HCT116 (cell line): ENCODE data around the gene MTG2. TPM values are rescaled to one million over a fixed set of nuclear protein-coding genes. Genes with fewer than 3 reads are reported as not detected.

Source experiments
- ATAC-seq: fragments of 200-7000 bp; cut with Tn5 transposase; 2 replicates; pipeline ENCODE4 v1.9.1; 2020; ENCODE audit warnings: mild to moderate bottlenecking, moderate library complexity
- BruUV-seq: library from RNA; stranded (reverse); fragments of 400-500 nt; replicated peaks from 2 replicates; lab custom pipeline; 2021; lab: Mats Ljungman, UMichigan
- CTCF ChIA-PET: fragments of 300-600 bp; sonication (Branson Sonifier 250); formaldehyde crosslinking; loops from one replicate; lab custom pipeline; 2021; ENCODE audit warnings: antibody characterized with exemption; lab: Charles Lee
- POLR2A ChIA-PET: fragments of 300-600, 350-600 bp; sonication (Branson Sonifier 250); formaldehyde crosslinking; loops from one replicate; lab custom pipeline; 2021; ENCODE audit warnings: antibody characterized with exemption; lab: Charles Lee
- RAD21 ChIA-PET, 2 experiments: fragments of 300-600 bp; sonication (Branson Sonifier 250); formaldehyde crosslinking; loops; one replicate each; lab custom pipeline; 2023; ENCODE audit warnings: low total read pairs in 2 of 2; ENCODE audit not compliant: uncharacterized antibody in 2 of 2, unreplicated experiment in 2 of 2, low non-redundant PET in 1 of 2; lab: Charles Lee
- DNase-seq: peaks from one replicate; pipeline ENCODE4 v3.0.0-alpha.2; 2010; ENCODE audit warnings: low read depth, low spot score
- H2AFZ ChIP-seq: fragments of 200-600 bp; shearing (Covaris generic), sonication (generic); 2 replicates; pipeline ENCODE4 v1.6.1; 2017; ENCODE audit warnings: low read depth, mixed run types, mixed read lengths, antibody characterized with exemption, low read length; ENCODE audit not compliant: poor library complexity, severe bottlenecking
- H3K27ac ChIP-seq: 2 replicates; pipeline ENCODE4 v1.5.1; 2012; ENCODE audit warnings: low read depth, low read length
- H3K27me3 ChIP-seq: fragments of 200-600 bp; sonication (generic); 2 replicates; pipeline ENCODE4 v1.6.1; 2016; ENCODE audit warnings: mixed run types, low read length, mixed read lengths; ENCODE audit not compliant: insufficient read depth
- H3K36me3 ChIP-seq, 2 experiments: fragments of 200-500 bp in 1 of 2; fragments of 200-600 bp in 1 of 2; sonication (Bioruptor generic) in 1 of 2; sonication (generic) in 1 of 2; 2 replicates each; pipeline versions ENCODE4 v1.5.1 to v1.6.1; 2014 to 2016; ENCODE audit warnings: low read length in 2 of 2, inconsistent platforms in 1 of 2, mixed read lengths in 1 of 2, mixed run types in 1 of 2; ENCODE audit not compliant: insufficient read depth in 2 of 2, control insufficient read depth in 1 of 2
- H3K4me1 ChIP-seq, 2 experiments: fragments of 200-600 bp in 1 of 2; sonication (generic) in 1 of 2; 2 replicates each; pipeline versions ENCODE4 v1.5.1 to v1.6.1; 2012 to 2017; ENCODE audit warnings: low read length in 2 of 2, inconsistent platforms in 1 of 2, mild to moderate bottlenecking in 1 of 2, mixed read lengths in 1 of 2, mixed run types in 1 of 2, moderate library complexity in 1 of 2; ENCODE audit not compliant: insufficient read depth in 2 of 2, control insufficient read depth in 1 of 2
- H3K4me2 ChIP-seq: fragments of 200-600 bp; sonication (generic); 2 replicates; pipeline ENCODE4 v1.6.1; 2017; ENCODE audit warnings: mixed run types, low read length, mixed read lengths
- H3K4me3 ChIP-seq, 2 experiments: fragments of 200-600 bp in 1 of 2; sonication (generic) in 1 of 2; replicated peaks in 1 of 2; 2 replicates each; pipeline ENCODE4 v1.5.1; 2011 to 2016; ENCODE audit warnings: low read length in 2 of 2, control low read depth in 1 of 2, low read depth in 1 of 2, mild to moderate bottlenecking in 1 of 2, mixed read lengths in 1 of 2, mixed run types in 1 of 2
- H3K79me2 ChIP-seq: fragments of 200-600 bp; sonication (generic); 2 replicates; pipeline ENCODE4 v1.6.1; 2017; ENCODE audit warnings: mild to moderate bottlenecking, mixed run types, low read length, moderate library complexity, mixed read lengths; ENCODE audit not compliant: insufficient read depth
- H3K9ac ChIP-seq: fragments of 200-600 bp; sonication (generic); 2 replicates; pipeline ENCODE4 v1.6.1; 2016; ENCODE audit warnings: low read length, mixed read lengths
- H3K9me2 ChIP-seq: fragments of 200-600 bp; sonication (generic), shearing (Covaris generic); 2 replicates; pipeline ENCODE4 v1.6.1; 2017; ENCODE audit warnings: mixed run types, mild to moderate bottlenecking, moderate library complexity; ENCODE audit not compliant: insufficient read depth
- H3K9me3 ChIP-seq, 2 experiments: fragments of 200-500 bp in 1 of 2; fragments of 200-600 bp in 1 of 2; sonication (Bioruptor generic) in 1 of 2; sonication (generic) in 1 of 2; 2 replicates each; pipeline ENCODE4 v1.6.1; 2014 to 2017; ENCODE audit warnings: low read length in 2 of 2, mixed read lengths in 2 of 2, inconsistent platforms in 1 of 2, low read depth in 1 of 2, mild to moderate bottlenecking in 1 of 2, mixed run types in 1 of 2, moderate library complexity in 1 of 2; ENCODE audit not compliant: control insufficient read depth in 1 of 2, insufficient read depth in 1 of 2
- H4K20me1 ChIP-seq: fragments of 200-600 bp; sonication (generic), shearing (Covaris generic); 2 replicates; pipeline ENCODE4 v1.6.1; 2017; ENCODE audit warnings: mixed run types, mild to moderate bottlenecking, moderate library complexity; ENCODE audit not compliant: insufficient read depth
- CEBPB ChIP-seq: IDR thresholded peaks from 2 replicates; pipeline ENCODE4 v1.6.1; 2012; ENCODE audit warnings: low read depth
- FOSL1 ChIP-seq: IDR thresholded peaks from 2 replicates; pipeline ENCODE4 v1.6.1; 2012; ENCODE audit warnings: low read depth
- POLR2AphosphoS5 ChIP-seq: IDR thresholded peaks from 2 replicates; pipeline ENCODE4 v1.6.1; 2011; ENCODE audit warnings: mild to moderate bottlenecking, low read depth, low read length, moderate library complexity
- REST ChIP-seq: IDR thresholded peaks from 2 replicates; pipeline ENCODE4 v1.6.1; 2012; ENCODE audit warnings: low read depth
- SRF ChIP-seq: IDR thresholded peaks from 2 replicates; pipeline ENCODE4 v1.6.1; 2012; ENCODE audit warnings: low read depth
- TCF7L2 ChIP-seq: IDR thresholded peaks from 2 replicates; pipeline ENCODE4 v1.7.0; 2011; ENCODE audit warnings: borderline replicate concordance, inconsistent platforms; ENCODE audit not compliant: insufficient read depth, insufficient read length; ENCODE audit errors: extremely low read depth
- ZBTB33 ChIP-seq: IDR thresholded peaks from 2 replicates; pipeline ENCODE4 v1.6.1; 2011; ENCODE audit warnings: mild to moderate bottlenecking, low read length, moderate library complexity; ENCODE audit not compliant: insufficient replicate concordance; ENCODE audit errors: extremely low read depth
- ZFX ChIP-seq: fragments of 450-650 bp; IDR thresholded peaks from 2 replicates; pipeline ENCODE4 v1.6.1; 2017
- ZNF274 ChIP-seq: fragments of 200-500 bp; sonication (Bioruptor generic); IDR thresholded peaks from 2 replicates; pipeline ENCODE4 v1.6.1; 2014; ENCODE audit warnings: mild to moderate bottlenecking, low read depth, low read length, inconsistent platforms
- intact Hi-C: fragments of 100-400 bp; cut with micrococcal nuclease; formaldehyde crosslinking; loops from 2 replicates; pipeline ENCODE4 v1.10.0; 2022
- total RNA-seq: library from RNA; stranded (reverse); gene quantifications from one replicate; pipeline ENCODE4 v1.2.1, GENCODE V29; 2021; ENCODE audit not compliant: unreplicated experiment

The MTG2 gene
- total RNA-seq, 1 experiment from 2014 or later = 43.3 TPM

- no peak for TF ChIP-seq REST
Observed at GRCh38 chr20:62193079-62194025, 10.5 kb downstream of the MTG2 start (continued).

DNA sequence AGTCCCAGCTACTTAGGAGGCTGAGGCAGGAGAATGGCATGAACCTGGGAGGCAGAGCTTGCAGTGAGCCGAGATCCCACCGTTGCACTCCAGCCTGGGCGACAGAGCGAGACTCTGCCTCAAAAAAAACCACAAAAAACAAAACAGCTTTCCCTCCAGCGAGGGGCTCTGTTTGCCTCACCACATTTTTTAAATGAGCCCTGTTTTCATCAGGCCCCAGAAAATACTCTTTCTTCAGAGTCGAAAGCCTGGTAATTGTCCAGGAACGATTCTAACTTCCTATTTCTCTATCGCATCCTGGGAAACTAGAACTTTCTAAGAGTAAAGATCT, 12.2 kb downstream of the MTG2 start:
- peaks cover 22 to 25% of the 10 kb centered on the region in 2 experiments; a peak in 3 of 4 replicates for H3K36me3 ChIP-seq
- TF ChIP-seq ZNF274 = no peak
- TF ChIP-seq ZFX = no peak
- no peak for TF ChIP-seq ZBTB33
- TF ChIP-seq TCF7L2 = no peak
- TF ChIP-seq FOSL1 = no peak
- TF ChIP-seq CEBPB = no peak
- TF ChIP-seq REST = no peak
- no peak for TF ChIP-seq POLR2AphosphoS5
- no peak for TF ChIP-seq SRF
- TF ChIP-seq, all 23 proteins: peak for 0
- no peaks in the 10 kb centered on the region for H3K9me2 ChIP-seq
- no peak overlapping the region for H2AFZ ChIP-seq
- no peak overlapping the region for H3K4me2 ChIP-seq
- peaks cover 48% of the 10 kb centered on the region for H3K79me2 ChIP-seq
- H3K9ac ChIP-seq = no peak overlapping the region
- no peak overlapping the region for H3K27ac ChIP-seq
- no TSS peak for BruUV-seq
- H3K4me1 ChIP-seq = no peaks in the 10 kb centered on the region
- ChIA-PET POLR2A (no interaction called here), RAD21 (no interaction called here), CTCF (no interaction called here)
- no peaks in the 10 kb centered on the region for H3K9me3 ChIP-seq
- ATAC-seq (no peak), DNase-seq (no peak)
- no peaks in the 10 kb centered on the region for H4K20me1 ChIP-seq
- no peaks in the 10 kb centered on the region for H3K27me3 ChIP-seq
- H3K4me3 ChIP-seq = no peak overlapping the region
- intact Hi-C loops = no loop called here
